ENCODE measurements around the gene DNAJC17. TPM values are rescaled to one million over a fixed set of nuclear protein-coding genes. Genes with fewer than 3 reads are reported as not detected.
A peak's percentile ranks its signal among the peaks of the same experiment; 100 is the strongest.

The DNAJC17 gene
- total RNA-seq, 1 donor from 2014 or later = 43.2 TPM

DNA sequence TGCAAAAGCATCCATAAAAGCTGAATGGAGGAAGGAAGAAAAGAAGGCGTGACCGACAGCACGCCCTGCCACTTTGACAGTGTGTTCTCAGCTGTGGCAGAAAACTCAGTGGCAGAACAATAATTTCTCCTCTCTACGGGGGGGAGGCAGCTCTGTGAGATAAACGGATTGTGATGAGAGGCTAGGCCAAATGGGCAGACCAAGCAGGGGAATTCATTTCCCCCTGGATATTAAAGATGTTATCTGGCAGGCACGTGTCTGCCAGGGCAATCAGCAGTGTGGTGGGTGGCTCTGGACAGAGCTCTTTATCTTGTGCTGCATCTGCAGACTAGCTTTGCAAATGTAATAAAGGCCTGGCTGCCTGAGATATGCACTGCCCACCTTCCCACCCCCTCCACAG, 50.3 kb downstream of the DNAJC17 start:
- H3K9me3 Mint-ChIP-seq (ENCODE audit: unreplicated experiment) = peaks cover 5% of the 10 kb centered on the region
- H3K4me1 Mint-ChIP-seq (ENCODE audit: low read depth, unreplicated experiment) = peaks cover 3% of the 10 kb centered on the region
- no peaks in the 10 kb centered on the region for H3K36me3 Mint-ChIP-seq (ENCODE audit: unreplicated experiment)
- H3K4me3 Mint-ChIP-seq (ENCODE audit: unreplicated experiment) = peak overlapping the region; percentile 30
- H3K27me3 Mint-ChIP-seq (ENCODE audit: unreplicated experiment) = peaks cover 5% of the 10 kb centered on the region
- TF ChIP-seq, protein P1, sequence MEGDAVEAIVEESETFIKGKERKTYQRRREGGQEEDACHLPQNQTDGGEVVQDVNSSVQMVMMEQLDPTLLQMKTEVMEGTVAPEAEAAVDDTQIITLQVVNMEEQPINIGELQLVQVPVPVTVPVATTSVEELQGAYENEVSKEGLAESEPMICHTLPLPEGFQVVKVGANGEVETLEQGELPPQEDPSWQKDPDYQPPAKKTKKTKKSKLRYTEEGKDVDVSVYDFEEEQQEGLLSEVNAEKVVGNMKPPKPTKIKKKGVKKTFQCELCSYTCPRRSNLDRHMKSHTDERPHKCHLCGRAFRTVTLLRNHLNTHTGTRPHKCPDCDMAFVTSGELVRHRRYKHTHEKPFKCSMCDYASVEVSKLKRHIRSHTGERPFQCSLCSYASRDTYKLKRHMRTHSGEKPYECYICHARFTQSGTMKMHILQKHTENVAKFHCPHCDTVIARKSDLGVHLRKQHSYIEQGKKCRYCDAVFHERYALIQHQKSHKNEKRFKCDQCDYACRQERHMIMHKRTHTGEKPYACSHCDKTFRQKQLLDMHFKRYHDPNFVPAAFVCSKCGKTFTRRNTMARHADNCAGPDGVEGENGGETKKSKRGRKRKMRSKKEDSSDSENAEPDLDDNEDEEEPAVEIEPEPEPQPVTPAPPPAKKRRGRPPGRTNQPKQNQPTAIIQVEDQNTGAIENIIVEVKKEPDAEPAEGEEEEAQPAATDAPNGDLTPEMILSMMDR (IDR thresholded peaks at IDR 0.05; ENCODE audit: partially characterized antibody, unreplicated experiment) = no peak
- H3K27ac Mint-ChIP-seq (ENCODE audit: unreplicated experiment) = peak overlapping the region; percentile 18
- DNase-seq = no peak

DNA sequence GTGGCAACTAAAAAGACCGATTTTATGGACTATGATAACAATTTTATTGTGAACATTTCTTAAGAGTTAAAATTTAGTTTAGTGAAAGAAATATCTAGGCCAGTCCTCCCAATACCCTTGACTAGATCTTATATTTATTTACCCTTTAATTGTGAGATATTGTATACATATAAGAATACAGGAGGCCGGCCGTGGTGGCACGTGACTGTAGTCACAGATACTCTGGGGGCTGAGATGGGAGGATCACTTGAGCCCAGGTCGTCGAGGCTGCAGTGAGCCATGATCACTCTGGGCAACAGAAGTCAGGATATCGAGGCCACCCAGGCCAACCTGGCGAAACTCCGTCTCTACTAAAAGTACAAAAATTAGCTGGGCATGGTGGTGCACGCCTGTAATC, 51.5 kb downstream of the DNAJC17 start:
- Mint-ChIP-seq H3K27me3 (ENCODE audit: unreplicated experiment) (peaks cover 5% of the 10 kb centered on the region), H3K4me3 (ENCODE audit: unreplicated experiment) (peak overlapping the region; percentile 92), H3K4me1 (ENCODE audit: low read depth, unreplicated experiment) (peaks cover 3% of the 10 kb centered on the region), H3K36me3 (ENCODE audit: unreplicated experiment) (no peaks in the 10 kb centered on the region), H3K9me3 (ENCODE audit: unreplicated experiment) (peaks cover 5% of the 10 kb centered on the region), H3K27ac (ENCODE audit: unreplicated experiment) (peak overlapping the region; percentile 52)
- TF ChIP-seq, protein P1 (IDR thresholded peaks at IDR 0.05; ENCODE audit: partially characterized antibody, unreplicated experiment) = no peak
- DNase-seq = no peak

DNA sequence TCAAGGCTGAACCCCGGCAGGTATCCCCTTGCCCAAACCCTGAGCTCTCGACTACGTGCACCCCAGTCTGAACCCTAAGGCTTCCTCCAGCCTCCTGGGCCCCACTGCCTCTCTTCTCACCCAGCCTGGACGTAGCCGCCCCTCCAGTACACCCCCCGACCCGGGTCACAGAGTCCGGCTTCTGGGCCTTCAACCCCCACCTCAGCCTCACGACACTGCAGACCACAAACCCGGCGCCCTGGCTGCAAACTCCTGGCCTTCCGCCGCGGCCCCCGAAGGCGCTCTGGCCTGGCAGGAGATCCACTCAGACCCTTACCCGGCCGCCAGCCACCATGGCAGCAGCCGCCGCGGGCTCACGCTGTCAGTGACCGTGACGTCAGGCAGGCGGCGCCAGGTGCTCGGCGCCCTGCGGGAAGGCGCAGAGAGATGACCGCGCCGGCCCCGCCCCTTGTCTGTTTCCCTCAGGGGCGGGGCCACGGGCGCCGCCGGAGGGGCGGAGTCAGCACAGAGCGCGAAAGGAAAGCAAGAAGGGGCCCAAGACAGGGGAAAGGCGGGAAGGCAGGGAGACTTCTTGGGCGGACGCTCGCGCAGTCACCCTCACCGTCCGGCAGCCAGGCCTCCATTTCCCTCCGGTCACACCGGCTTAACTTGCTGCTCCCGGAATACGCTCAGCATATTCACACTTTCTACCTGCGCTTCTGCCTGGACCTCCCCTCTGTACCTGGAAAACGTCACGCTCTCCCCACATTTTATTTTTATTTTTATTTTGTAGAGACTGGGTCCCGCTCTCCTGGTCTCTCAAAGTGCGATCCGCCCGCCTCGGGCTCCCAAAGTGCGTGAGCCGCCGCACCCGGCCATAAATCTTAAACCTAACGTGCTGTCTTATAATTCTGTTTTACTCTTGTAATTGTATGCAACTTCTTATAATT, 52.1 kb downstream of the DNAJC17 start, which contains the start of gene RMDN3:
Gene RMDN3, minus strand, starts transcription at position 372 of the 929 bp plus-strand sequence. CDS start 471 bp downstream, outside the sequence.
- peak within 1 kb of the TSS; percentile 64 for H3K27ac Mint-ChIP-seq (ENCODE audit: unreplicated experiment)
- no peaks in the 10 kb centered on the region for H3K36me3 Mint-ChIP-seq (ENCODE audit: unreplicated experiment)
- peaks cover 5% of the 10 kb centered on the region for H3K9me3 Mint-ChIP-seq (ENCODE audit: unreplicated experiment)
- peak; percentile 94 for DNase-seq
- H3K4me3 Mint-ChIP-seq (ENCODE audit: unreplicated experiment) = peak within 1 kb of the TSS; percentile 92
- TF ChIP-seq, protein P1 (IDR thresholded peaks at IDR 0.05; ENCODE audit: partially characterized antibody, unreplicated experiment) = no peak
- H3K27me3 Mint-ChIP-seq (ENCODE audit: unreplicated experiment) = peaks cover 4% of the 10 kb centered on the region
- H3K4me1 Mint-ChIP-seq (ENCODE audit: low read depth, unreplicated experiment) = peaks cover 3% of the 10 kb centered on the region

DNA sequence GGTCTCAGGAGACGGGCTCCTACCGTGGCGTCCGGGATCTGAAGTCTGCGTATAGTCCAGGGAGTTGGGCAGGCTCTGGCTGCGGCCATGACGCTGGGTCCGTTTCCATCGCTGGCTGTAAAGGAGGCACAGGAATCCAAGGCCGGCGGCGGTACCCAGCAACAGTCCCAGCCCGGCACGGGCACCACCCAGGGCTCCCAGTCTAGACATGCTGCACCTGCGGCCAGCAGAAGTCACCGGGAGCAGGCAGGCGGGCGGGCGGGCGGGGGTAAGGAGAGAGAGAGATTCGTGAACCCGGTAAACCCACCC, 52.7 kb downstream of the DNAJC17 start:
- peak overlapping the region; percentile 87 for H3K4me3 Mint-ChIP-seq (ENCODE audit: unreplicated experiment)
- TF ChIP-seq, protein P1 (IDR thresholded peaks at IDR 0.05; ENCODE audit: partially characterized antibody, unreplicated experiment) = no peak
- H3K36me3 Mint-ChIP-seq (ENCODE audit: unreplicated experiment) = no peaks in the 10 kb centered on the region
- H3K4me1 Mint-ChIP-seq (ENCODE audit: low read depth, unreplicated experiment) = peaks cover 3% of the 10 kb centered on the region
- peaks cover 5% of the 10 kb centered on the region for H3K9me3 Mint-ChIP-seq (ENCODE audit: unreplicated experiment)
- H3K27me3 Mint-ChIP-seq (ENCODE audit: unreplicated experiment) = peaks cover 6% of the 10 kb centered on the region
- peak; percentile 43 for DNase-seq
- no peak overlapping the region for H3K27ac Mint-ChIP-seq (ENCODE audit: unreplicated experiment)

DNA sequence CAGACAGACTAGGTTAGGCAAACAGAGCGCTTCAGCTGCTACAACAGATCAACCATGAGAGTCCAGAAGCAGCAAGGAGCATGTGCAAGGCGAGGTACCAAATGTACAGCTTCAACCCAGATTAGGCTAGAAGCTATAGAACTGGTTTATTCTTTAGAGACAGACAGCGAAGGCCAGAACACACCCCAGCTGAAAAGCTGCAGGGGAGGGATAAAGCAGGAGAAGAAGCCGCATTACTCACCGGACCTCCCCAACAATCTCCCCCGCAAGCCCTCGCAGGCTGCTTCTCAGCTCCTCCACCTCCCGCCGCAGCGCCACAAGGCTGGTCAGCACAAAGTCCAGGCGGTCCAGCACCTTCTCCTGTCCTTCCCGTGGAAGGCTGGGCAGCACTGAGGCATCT, 55.5 kb downstream of the DNAJC17 start:
- Mint-ChIP-seq H3K27me3 (ENCODE audit: unreplicated experiment) (peaks cover 7% of the 10 kb centered on the region), H3K9me3 (ENCODE audit: unreplicated experiment) (peaks cover 5% of the 10 kb centered on the region), H3K4me1 (ENCODE audit: low read depth, unreplicated experiment) (peaks cover 7% of the 10 kb centered on the region), H3K36me3 (ENCODE audit: unreplicated experiment) (no peaks in the 10 kb centered on the region), H3K4me3 (ENCODE audit: unreplicated experiment) (no peak overlapping the region), H3K27ac (ENCODE audit: unreplicated experiment) (no peak overlapping the region)
- TF ChIP-seq, protein P1 (IDR thresholded peaks at IDR 0.05; ENCODE audit: partially characterized antibody, unreplicated experiment) = no peak
- no peak for DNase-seq

All from glutamatergic neuron (in vitro differentiated cells).